Esophagus muscularis mucosa (tissue), 3 donors: ENCODE results near the gene MAGI1.

Experiments
- POLR2A ChIP-seq: fragments of 450-650 bp; IDR thresholded peaks from one replicate; pipeline ENCODE4 v1.6.1; 2017; ENCODE audit warnings: antibody characterized with exemption, moderate library complexity, mild to moderate bottlenecking, low read depth
- TF ChIP-seq, protein P1 (sequence below), 3 experiments: fragments of 200-600 bp in 2 of 3; fragments of 450-650 bp in 1 of 3; sonication (generic) in 2 of 3; IDR thresholded peaks; one replicate each; pipeline ENCODE4 v1.5.1; 2017 to 2019; ENCODE audit warnings: antibody characterized with exemption in 3 of 3, mild to moderate bottlenecking in 2 of 3, moderate library complexity in 1 of 3

DNA sequence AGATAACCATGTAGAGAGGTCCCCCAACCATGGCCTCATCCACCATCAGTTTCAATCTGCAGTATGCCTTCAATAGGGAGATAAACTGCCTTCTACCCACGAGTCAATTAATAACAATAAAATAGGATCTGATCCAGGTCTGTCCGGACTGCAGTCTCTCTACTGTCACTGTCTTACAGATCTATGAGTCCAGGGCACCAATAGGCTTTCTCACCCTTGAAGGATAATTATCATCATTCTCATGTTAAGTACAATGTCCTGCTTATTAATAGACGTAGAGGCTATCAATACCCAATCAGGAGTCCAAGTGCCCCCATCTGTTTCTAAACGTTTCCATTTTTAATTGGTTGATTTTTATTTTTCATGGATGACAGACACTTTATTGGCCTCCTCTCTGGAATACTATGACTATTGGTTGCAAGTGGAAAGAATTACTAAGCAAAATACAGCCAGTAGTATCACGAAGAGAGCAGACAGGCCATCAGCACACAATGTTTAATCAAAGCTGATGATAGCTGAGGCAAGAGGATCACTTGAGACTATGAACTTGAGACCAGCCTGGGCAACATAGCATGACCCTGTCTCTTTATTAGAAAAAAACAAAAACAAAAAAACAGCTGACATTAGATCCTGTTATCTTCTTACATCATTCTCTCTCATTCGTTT is 480.7 kb downstream of the MAGI1 start:
- TF ChIP-seq, protein P1, sequence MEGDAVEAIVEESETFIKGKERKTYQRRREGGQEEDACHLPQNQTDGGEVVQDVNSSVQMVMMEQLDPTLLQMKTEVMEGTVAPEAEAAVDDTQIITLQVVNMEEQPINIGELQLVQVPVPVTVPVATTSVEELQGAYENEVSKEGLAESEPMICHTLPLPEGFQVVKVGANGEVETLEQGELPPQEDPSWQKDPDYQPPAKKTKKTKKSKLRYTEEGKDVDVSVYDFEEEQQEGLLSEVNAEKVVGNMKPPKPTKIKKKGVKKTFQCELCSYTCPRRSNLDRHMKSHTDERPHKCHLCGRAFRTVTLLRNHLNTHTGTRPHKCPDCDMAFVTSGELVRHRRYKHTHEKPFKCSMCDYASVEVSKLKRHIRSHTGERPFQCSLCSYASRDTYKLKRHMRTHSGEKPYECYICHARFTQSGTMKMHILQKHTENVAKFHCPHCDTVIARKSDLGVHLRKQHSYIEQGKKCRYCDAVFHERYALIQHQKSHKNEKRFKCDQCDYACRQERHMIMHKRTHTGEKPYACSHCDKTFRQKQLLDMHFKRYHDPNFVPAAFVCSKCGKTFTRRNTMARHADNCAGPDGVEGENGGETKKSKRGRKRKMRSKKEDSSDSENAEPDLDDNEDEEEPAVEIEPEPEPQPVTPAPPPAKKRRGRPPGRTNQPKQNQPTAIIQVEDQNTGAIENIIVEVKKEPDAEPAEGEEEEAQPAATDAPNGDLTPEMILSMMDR (IDR thresholded peaks at IDR 0.05), result no peak
- no peak for TF ChIP-seq POLR2A
